BE2C (cell line): ENCODE results near the gene RUFY4.

Source experiments
- DNase-seq: peaks from one replicate; pipeline ENCODE4 v3.0.0-alpha.2; 2020
- H3K27me3 ChIP-seq: fragments of 250-450 bp; sonication (Bioruptor Pico); 2 replicates; pipeline ENCODE4 v1.5.1; 2020; ENCODE audit warnings: mild to moderate bottlenecking
- H3K36me3 ChIP-seq: fragments of 250-450 bp; sonication (Bioruptor Pico); 2 replicates; pipeline ENCODE4 v1.5.1; 2020; ENCODE audit warnings: mild to moderate bottlenecking
- H3K4me1 ChIP-seq: fragments of 250-450 bp; sonication (Bioruptor Pico); 2 replicates; pipeline ENCODE4 v1.5.1; 2020
- H3K4me3 ChIP-seq: 2 replicates; pipeline ENCODE4 v1.5.1; 2011; ENCODE audit warnings: low read depth, low read length
- H3K9me3 ChIP-seq: fragments of 250-450 bp; sonication (Bioruptor Pico); 2 replicates; pipeline ENCODE4 v1.5.1; 2020
- TF ChIP-seq, protein P1 (sequence below): IDR thresholded peaks from 2 replicates; pipeline ENCODE4 v1.5.1; 2012; ENCODE audit warnings: mild to moderate bottlenecking, low read depth, low read length

The RUFY4 gene

GRCh38 chr2:218063486-218063885 lies 5.6 kb upstream of the RUFY4 start:
- Histone ChIP-seq H3K4me1 (no peaks in the 10 kb centered on the region), H3K4me3 (no peak overlapping the region), H3K9me3 (no peaks in the 10 kb centered on the region), H3K27me3 (no peaks in the 10 kb centered on the region), H3K36me3 (no peaks in the 10 kb centered on the region)
- TF ChIP-seq, protein P1, sequence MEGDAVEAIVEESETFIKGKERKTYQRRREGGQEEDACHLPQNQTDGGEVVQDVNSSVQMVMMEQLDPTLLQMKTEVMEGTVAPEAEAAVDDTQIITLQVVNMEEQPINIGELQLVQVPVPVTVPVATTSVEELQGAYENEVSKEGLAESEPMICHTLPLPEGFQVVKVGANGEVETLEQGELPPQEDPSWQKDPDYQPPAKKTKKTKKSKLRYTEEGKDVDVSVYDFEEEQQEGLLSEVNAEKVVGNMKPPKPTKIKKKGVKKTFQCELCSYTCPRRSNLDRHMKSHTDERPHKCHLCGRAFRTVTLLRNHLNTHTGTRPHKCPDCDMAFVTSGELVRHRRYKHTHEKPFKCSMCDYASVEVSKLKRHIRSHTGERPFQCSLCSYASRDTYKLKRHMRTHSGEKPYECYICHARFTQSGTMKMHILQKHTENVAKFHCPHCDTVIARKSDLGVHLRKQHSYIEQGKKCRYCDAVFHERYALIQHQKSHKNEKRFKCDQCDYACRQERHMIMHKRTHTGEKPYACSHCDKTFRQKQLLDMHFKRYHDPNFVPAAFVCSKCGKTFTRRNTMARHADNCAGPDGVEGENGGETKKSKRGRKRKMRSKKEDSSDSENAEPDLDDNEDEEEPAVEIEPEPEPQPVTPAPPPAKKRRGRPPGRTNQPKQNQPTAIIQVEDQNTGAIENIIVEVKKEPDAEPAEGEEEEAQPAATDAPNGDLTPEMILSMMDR = no peak
- no peak for DNase-seq

- Histone ChIP-seq H3K36me3 (no peaks in the 10 kb centered on the region), H3K4me3 (no peak overlapping the region), H3K27me3 (no peaks in the 10 kb centered on the region), H3K4me1 (no peaks in the 10 kb centered on the region), H3K9me3 (no peaks in the 10 kb centered on the region)
- DNase-seq = no peak
- TF ChIP-seq, protein P1 = no peak
Measured at GRCh38 chr2:218063896-218064295, 5.2 kb upstream of the RUFY4 start.

DNA sequence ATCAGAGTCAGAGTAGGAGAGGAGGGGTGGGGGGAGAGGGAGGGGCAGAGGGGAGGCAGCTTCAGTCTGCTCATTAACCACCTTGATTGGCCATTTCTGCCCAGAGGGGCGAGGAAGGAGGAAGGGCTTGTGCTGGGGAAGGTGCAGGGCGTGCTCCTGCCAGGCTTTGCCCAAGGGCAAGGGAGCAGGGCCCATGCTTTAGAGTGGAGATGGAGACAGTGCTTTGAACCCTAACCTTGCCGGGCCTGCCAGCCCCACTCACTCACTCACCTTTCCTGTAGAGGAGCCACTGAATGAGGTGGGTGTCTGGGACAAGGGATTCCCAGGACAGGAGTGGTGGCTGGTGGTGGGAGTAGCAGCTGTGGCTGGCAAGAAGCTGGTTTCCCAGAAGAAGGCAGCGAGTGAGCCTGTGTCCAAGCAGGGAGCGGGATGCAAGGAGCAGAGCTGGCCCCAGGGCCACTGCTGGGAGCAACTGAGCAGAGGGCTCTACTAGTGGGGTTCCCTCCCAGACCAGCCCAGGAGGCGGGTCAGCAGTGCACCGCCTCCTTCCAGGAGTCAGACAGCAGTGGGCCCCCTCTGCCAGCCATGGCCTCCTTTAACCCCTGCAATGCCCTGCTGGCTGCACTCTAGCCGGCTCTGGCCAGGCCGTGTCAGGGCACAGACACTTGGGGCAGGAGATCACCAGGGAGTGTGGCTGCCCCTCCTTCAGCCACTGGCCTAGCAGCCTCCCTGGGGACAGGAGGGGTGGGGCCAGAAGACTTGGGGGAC lies 3.6 kb upstream of the RUFY4 start:
- H3K36me3 ChIP-seq = no peaks in the 10 kb centered on the region
- H3K4me3 ChIP-seq = no peak overlapping the region
- no peak for DNase-seq
- H3K4me1 ChIP-seq = no peaks in the 10 kb centered on the region
- no peaks in the 10 kb centered on the region for H3K9me3 ChIP-seq
- TF ChIP-seq, protein P1 = no peak
- no peaks in the 10 kb centered on the region for H3K27me3 ChIP-seq

GRCh38 chr2:218066926-218067515 lies 2.0 kb upstream of the RUFY4 start:
- no peaks in the 10 kb centered on the region for H3K36me3 ChIP-seq
- H3K9me3 ChIP-seq = no peaks in the 10 kb centered on the region
- TF ChIP-seq, protein P1 = no peak
- peak; percentile 44 for DNase-seq
- H3K27me3 ChIP-seq = no peaks in the 10 kb centered on the region
- H3K4me3 ChIP-seq = no peak overlapping the region
- no peaks in the 10 kb centered on the region for H3K4me1 ChIP-seq

DNA sequence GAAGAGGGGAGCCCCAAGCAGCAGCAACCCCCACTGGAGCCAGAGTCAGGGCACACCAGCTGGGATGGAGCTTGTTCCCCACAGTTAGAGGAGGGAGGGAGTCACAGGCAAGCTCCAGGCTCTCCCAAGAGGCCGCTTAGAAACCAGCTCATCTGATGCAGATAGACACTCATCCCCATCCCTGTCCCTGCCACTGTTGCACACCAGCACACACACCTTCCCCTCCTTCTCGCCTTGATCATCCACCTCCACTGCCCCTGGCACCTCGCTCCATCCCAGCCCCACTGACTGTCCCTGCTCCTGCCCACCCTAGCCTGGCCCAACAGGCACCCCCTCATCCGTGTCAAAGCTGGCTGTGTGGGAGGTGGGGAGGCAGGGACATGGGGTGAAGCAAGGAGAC lies 1.5 kb upstream of the RUFY4 start:
- H3K27me3 ChIP-seq = no peaks in the 10 kb centered on the region
- peak; percentile 32 for DNase-seq
- no peaks in the 10 kb centered on the region for H3K4me1 ChIP-seq
- H3K36me3 ChIP-seq = no peaks in the 10 kb centered on the region
- no peaks in the 10 kb centered on the region for H3K9me3 ChIP-seq
- no peak overlapping the region for H3K4me3 ChIP-seq
- TF ChIP-seq, protein P1 = no peak

DNA sequence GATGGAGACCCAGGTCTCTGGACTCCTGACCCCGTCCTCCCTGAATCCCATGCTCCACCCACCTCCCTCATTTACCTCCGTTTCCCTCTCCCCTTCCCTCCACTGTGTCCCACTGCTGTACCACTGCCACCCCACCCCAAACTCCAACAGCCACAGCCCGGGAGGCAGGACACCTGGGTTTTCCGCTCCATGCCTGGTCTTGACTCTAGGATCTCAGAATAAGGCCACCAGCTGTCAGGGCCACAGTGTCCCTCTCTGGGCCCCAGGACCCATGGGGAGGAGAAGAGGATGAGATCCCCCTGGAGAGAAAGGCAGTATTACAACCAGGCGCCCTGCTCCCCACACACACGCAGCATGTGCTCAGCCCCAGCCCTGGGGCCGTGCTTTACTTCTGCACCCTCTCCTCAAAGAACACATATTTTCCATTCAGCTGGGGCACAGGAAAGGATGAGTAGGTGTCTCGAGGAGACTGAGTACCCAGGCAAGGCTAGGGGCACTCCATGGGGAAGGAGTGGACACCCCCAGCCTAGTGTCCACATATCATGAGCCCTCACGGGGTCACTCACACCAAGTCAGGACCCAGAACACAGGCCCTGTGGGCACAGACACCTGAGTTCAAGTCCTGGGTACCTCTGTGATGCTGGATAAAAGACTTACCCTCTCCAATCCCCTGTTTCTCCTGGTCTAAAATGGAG lies 700 bp downstream of the RUFY4 start:
- no peaks in the 10 kb centered on the region for H3K27me3 ChIP-seq

More for the DNA sequence above, 700 bp downstream of the RUFY4 start:
- H3K4me1 ChIP-seq = no peaks in the 10 kb centered on the region
- TF ChIP-seq, protein P1 = no peak
- H3K9me3 ChIP-seq = no peaks in the 10 kb centered on the region
- H3K36me3 ChIP-seq = no peaks in the 10 kb centered on the region
- no peak overlapping the region for H3K4me3 ChIP-seq
- DNase-seq = no peak
